H1 (cell line): Measurements from ENCODE around the gene DDOST. TPM values are rescaled to one million over a fixed set of nuclear protein-coding genes. Genes with fewer than 3 reads are reported as not detected.

Experiments used
- CHD7 ChIP-seq: fragments of 300-600 bp; sonication (generic); IDR thresholded peaks from 2 replicates; pipeline ENCODE4 v1.7.1; 2012; ENCODE audit warnings: low read length, moderate library complexity, mild to moderate bottlenecking, inconsistent platforms; ENCODE audit not compliant: insufficient replicate concordance
- CTCF ChIP-seq, 3 experiments: IDR thresholded peaks; 1 replicate in 2 of 3; 2 replicates in 1 of 3; pipeline versions ENCODE4 v1.5.1 to v1.6.1; 2011; ENCODE audit warnings: low read length in 3 of 3, mild to moderate bottlenecking in 3 of 3, inconsistent platforms in 2 of 3, low read depth in 1 of 3, moderate library complexity in 1 of 3; ENCODE audit not compliant: insufficient read depth in 1 of 3; ENCODE audit errors: control extremely low read depth in 1 of 3
- USF2 ChIP-seq: IDR thresholded peaks from 2 replicates; pipeline ENCODE4 v1.6.1; 2011; ENCODE audit warnings: low read length, improper control_type of control experiment
- polyA plus RNA-seq, 7 experiments: library from polyadenylated mRNA; depleted of rRNA in 3 of 7; stranded (reverse) in 5 of 7; unstranded in 2 of 7; fragments of >200 nt in 5 of 7; fragments of 200-250 nt in 2 of 7; gene quantifications; 1 replicate in 5 of 7; 2 replicates in 1 of 7; 4 replicates in 1 of 7; pipeline versions ENCODE4 v1.2.1 to v1.2.3, GENCODE V29; 2011 to 2013; ENCODE audit warnings: missing spikeins in 2 of 7, mixed read lengths in 2 of 7
- total RNA-seq: library from RNA; stranded (reverse); fragmentation: NEBNext Ultra II Directional; extraction: Animal tissue kit (Norgen Biotek cat#: 25700); gene quantifications from 2 replicates; pipeline ENCODE4 v1.2.1, GENCODE V29; 2021

Gene DDOST
- total and polyA plus RNA-seq, 2 of the 8 experiments (the other 6 are each of a cell fraction or from before 2014, with no cell fraction given), result 253 to 336 TPM

- TF ChIP-seq CHD7 (no peak), CTCF (IDR thresholded peaks at IDR 0.05; ENCODE audit: control extremely low read depth in 1 of 3, insufficient read depth in 1 of 3, low read depth in 1 of 3, low read length in 3 of 3) (no peak), USF2 (no peak)
Observed at GRCh38 chr1:20704390-20705202, 43.4 kb upstream of the DDOST start (continued).
